SK-N-DZ (cell line): ENCODE measurements around the gene SCGB1D2. TPM values are rescaled to one million over a fixed set of nuclear protein-coding genes. Genes with fewer than 3 reads are reported as not detected.
A peak's percentile ranks its signal among the peaks of the same experiment; 100 is the strongest.
"Not testable (repeated sequence)": the region's sequence is repeated elsewhere in the genome, so short reads cannot be mapped to it uniquely, and the experiment has no call there.

Experiments
- DNase-seq: peaks from one replicate; pipeline ENCODE4 v3.0.0-alpha.2; 2015; ENCODE audit warnings: low spot score
- polyA plus RNA-seq, 2 experiments: library from polyadenylated mRNA; depleted of rRNA; stranded (reverse); fragments of >200 nt; gene quantifications; 2 replicates each; pipeline ENCODE4 v1.2.3, GENCODE V29; 2014

SCGB1D2 gene
- not detected in 2 replicates for polyA plus RNA-seq (2014; cell fraction: cytosol; rRNA removed)
- not detected in 2 replicates for polyA plus RNA-seq (2014; cell fraction: nucleus; rRNA removed)

- no peak for DNase-seq
Observed at GRCh38 chr11:62242021-62242420, at the start of gene SCGB1D2. SCGB1D2 (plus strand) TSS chr11:62242239; CDS start chr11:62242308, 69 bp downstream.

- no peak for DNase-seq
Observed at GRCh38 chr11:62193952-62194351, 48.1 kb upstream of the SCGB1D2 start.

- not testable (repeated sequence) for DNase-seq
Observed at GRCh38 chr11:62195010-62195409, 47.0 kb upstream of the SCGB1D2 start.

GRCh38 chr11:62195945-62196344, 46.1 kb upstream of the SCGB1D2 start:
- DNase-seq = no peak

DNA sequence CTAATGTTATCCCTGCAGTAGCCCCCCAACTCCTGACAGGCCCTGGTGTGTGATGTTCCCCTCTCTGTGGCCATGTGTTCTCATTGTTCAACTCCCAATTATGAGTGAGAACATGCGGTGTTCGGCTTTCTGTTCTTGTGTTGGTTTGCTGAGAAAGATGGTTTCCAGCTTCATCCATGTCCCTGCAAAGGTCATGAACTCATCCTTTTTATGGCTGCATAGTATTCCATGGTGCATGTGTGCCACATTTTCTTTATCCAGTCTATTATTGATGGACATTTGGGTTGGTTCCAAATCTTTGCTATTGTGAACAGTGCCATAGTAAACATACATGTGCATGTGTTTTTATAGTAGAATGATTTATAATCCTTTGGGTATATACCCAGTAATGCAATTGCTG, 44.6 kb upstream of the SCGB1D2 start:
- DNase-seq = not testable (repeated sequence)

DNA sequence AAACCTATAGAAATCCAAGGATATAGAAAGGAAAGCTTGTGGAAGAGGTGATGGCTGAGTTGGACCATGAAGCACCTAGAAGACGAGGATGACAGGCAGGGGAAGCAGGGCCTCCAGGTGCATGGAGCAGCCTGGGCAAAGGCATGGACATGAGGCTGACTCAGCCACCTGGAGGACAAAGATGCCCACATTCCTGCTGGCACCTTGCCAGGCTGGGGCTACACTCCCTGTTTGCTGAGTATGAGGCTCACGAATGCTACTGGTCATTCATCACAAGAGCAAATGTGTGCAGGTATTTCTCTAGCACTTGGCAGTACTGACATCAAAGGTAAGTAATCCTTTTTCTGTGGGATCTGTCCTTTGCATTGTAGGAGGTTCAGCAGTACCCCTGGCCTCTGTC, 40.7 kb upstream of the SCGB1D2 start:
- DNase-seq = no peak

GRCh38 chr11:62202910-62203309, 39.1 kb upstream of the SCGB1D2 start:
- DNase-seq = no peak

GRCh38 chr11:62204430-62204829, 37.6 kb upstream of the SCGB1D2 start:
- DNase-seq = no peak

GRCh38 chr11:62205441-62205840, 36.6 kb upstream of the SCGB1D2 start:
- DNase-seq = no peak

GRCh38 chr11:62206276-62207066, 35.6 kb upstream of the SCGB1D2 start:
- not testable (repeated sequence) for DNase-seq

DNA sequence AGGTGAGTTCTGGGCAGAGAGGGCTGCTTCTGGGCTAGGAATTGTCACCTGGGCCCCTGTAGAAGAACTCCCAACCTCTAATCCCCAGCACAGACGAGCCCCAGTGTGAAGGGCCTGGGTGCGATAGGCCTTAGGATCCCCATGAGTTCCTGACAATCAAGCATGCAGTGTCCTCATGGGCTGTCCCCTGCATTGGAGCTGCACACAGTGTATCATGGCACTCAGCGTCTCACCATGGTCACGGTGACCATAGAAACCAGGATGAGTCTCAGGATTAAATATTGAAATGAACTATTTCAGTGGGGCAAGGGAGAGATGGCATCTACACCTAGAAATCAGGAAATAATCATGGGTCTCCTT, 33.3 kb upstream of the SCGB1D2 start:
- no peak for DNase-seq

DNA sequence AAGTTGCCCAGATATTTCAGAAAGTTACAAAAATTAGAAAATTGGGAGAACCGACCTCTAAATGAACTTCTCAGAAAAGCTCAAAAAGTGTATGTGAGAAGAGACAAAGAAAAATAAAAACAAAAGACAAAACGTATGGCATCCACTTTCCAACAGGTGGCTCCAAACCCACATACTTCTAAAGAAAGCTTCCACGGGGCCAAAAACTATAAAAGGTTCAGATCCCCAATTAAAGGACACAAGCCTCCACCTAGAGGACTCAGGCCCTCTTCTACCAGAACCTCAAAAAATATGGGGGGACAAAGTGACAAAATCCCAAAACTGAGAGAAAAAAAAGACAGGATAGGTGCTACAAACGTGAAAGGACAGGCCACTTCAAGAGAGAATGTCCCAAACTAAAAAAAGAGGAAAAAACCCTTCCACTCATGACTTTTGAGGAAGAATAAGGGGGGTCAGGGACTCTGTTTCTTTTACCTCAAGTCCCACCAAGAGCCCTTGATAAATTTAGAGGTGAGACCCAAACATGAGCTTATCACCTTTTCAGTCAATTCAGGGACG, 24.8 kb upstream of the SCGB1D2 start:
- DNase-seq = no peak

- no peak for DNase-seq
Observed at GRCh38 chr11:62221498-62221897, 20.5 kb upstream of the SCGB1D2 start.

GRCh38 chr11:62223095-62223494, 18.9 kb upstream of the SCGB1D2 start:
- DNase-seq = no peak

- DNase-seq = no peak
Observed at GRCh38 chr11:62233730-62234129, 8.3 kb upstream of the SCGB1D2 start.

DNA sequence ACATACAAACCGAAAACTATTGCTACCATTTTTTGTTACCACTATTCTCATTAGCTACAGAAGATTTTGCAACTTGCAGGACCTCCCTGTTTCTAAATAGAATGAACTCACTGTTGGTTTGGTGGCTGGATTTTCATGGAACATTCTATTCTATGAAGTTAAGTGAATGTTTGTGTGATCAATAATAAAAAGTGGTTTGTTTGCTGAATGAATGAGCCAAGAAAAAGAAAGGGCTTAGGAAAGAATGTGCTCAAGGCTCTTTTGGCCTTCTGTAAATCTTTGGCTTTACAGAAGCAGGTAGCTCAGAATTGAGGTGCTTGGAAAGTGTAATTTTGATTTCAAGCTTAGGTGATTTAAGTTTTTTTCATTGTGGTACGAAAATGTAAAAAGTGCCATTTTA, 5.9 kb upstream of the SCGB1D2 start:
- DNase-seq = no peak

DNA sequence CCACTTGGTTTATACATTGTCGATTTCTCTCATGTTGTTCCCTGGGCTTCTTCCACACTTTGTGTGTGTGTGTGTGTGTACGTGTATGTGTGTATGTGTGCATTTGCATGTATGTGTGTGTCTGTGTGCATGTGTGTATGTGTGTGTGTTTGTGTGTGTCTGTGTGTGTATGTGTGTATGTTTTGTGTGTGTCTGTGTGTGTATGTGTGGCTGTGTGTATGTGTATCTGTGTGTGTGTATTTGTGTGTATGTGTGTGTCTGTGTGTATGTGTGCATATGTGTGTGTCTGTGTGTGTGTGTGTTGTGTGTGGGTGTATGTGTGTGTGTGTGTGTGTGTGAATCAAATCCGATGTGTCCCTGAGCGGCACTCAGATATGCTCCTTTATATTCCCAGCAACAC, 4.5 kb upstream of the SCGB1D2 start:
- DNase-seq = no peak

DNA sequence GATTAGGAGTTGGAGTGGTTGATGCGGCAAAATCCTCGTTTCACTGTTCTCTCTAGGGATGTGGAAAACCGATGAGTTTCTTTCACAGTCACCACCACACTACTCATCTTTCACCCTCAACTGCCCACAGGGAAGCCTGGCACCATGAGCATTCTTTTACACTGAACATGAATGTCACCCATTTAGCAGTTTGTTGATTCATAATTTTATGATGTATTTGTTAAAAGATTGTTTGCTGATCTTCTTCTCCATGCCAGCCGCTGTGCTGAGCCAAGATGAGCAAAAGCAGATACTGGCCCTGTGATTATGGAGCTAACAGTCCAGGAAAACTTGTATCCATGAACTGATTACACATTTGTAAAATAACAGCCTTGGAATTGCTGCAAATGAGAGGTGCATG, 3.9 kb upstream of the SCGB1D2 start:
- no peak for DNase-seq

DNA sequence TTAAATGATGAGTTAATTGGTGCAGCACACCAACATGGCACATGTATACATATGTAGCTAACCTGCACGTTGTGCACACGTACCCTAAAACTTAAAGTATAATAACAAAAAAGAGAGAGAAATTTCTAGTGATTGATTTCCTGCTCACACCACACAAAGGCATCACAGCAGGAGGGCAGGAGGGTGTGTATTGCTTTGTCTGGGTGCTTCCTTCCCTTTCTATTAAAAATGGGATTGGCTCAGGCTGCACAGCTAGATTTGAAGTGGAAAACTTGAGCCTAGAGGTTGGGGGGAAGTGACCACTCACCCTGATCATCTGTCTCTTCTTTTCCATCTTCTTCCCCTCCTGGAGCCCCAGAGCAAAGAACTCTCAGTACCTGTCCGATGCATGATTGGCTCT, 944 bp upstream of the SCGB1D2 start:
- no peak for DNase-seq

DNA sequence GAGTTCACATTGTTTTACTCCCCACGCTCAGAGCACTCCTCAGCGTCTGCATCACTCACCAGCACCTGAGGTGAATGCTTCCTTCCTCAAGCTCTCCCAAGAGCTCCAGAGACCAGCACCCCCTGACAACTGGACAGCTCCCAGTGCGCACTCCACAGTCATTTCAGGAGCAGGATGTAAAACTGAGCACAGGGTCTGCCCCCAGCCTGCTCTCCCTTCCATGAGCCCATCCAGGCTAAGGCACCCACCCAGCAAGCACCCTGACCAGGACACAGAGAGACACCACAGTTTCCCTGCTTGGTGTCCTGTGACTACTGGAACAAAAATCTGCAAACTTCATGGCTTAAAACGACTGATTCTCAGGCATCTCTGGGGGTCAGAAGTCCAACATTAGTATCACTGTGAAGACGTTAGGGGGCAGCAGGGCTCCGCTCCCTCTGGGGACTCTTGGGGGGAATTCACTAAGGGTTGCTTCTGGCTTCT, 3.3 kb downstream of the SCGB1D2 start:
- peak; percentile 17 for DNase-seq

GRCh38 chr11:62251698-62252097, 9.7 kb downstream of the SCGB1D2 start:
- DNase-seq = no peak

- no peak for DNase-seq
Observed at GRCh38 chr11:62253999-62254542, 12.0 kb downstream of the SCGB1D2 start.

DNA sequence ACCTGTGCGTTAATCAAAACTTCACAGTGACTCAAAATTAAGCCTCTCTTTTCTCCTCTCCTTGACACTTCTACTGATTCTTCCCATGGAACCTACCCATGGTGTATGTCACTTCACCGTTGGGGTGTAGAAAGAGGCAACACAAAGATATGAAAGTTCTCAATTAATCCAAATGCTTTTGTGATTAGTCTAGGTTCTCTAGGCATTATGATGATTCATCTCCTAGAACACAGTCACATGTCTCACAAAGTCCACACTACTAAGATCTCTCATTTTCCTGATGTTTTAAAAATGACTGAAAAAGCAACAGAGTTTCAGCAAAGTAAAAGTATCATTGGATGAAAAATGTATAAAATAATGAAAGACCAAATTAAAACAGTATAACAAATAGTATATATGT, 14.2 kb downstream of the SCGB1D2 start:
- DNase-seq = no peak
